GM12874 (cell line): ENCODE results near the gene RNF183.

Experiments used
- TF ChIP-seq, protein P1 (sequence below): IDR thresholded peaks from 2 replicates; pipeline ENCODE4 v1.5.1; 2011; ENCODE audit warnings: low read depth, mild to moderate bottlenecking, control low read depth, low read length, moderate library complexity; ENCODE audit not compliant: insufficient read depth

RNF183 gene

DNA sequence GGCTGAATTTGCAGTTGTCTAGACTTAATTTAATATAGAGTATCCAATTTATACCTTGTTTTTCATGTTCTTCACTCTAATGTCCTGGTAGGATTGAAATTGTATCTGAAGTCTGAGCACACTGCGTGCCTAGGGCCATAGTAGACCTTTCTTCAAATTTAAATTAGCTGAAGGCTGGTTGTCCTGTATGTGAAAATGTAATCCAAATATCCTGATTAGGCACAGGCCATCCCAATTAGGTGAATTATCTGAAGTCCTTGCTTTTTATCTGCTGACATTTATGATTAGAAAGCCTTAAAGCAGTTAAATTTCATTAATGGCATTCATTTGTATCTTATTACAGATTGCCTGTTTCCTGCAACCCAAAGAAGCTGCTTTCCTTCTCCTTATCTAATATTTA is 48.2 kb downstream of the RNF183 start:
- TF ChIP-seq, protein P1, sequence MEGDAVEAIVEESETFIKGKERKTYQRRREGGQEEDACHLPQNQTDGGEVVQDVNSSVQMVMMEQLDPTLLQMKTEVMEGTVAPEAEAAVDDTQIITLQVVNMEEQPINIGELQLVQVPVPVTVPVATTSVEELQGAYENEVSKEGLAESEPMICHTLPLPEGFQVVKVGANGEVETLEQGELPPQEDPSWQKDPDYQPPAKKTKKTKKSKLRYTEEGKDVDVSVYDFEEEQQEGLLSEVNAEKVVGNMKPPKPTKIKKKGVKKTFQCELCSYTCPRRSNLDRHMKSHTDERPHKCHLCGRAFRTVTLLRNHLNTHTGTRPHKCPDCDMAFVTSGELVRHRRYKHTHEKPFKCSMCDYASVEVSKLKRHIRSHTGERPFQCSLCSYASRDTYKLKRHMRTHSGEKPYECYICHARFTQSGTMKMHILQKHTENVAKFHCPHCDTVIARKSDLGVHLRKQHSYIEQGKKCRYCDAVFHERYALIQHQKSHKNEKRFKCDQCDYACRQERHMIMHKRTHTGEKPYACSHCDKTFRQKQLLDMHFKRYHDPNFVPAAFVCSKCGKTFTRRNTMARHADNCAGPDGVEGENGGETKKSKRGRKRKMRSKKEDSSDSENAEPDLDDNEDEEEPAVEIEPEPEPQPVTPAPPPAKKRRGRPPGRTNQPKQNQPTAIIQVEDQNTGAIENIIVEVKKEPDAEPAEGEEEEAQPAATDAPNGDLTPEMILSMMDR = no peak

DNA sequence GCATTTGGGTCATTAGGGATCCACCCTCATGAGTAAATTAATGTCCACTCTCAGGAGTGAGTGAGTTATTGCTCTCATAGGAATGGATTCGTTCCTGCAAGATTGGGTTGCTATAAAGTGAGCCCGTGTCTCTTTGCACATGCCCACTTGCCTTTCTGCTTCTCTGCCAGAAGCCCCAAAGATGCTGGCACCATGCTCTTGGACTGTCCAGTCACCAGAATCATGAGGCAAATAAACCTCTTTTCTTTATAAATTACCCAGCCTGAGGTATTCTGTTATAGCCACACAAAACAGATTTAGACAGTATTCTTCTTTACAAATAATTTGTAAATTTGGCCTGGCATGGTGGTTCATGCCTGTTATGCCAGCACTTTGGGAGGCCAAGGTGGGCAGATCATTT is 52.4 kb downstream of the RNF183 start:
- TF ChIP-seq, protein P1 = no peak

DNA sequence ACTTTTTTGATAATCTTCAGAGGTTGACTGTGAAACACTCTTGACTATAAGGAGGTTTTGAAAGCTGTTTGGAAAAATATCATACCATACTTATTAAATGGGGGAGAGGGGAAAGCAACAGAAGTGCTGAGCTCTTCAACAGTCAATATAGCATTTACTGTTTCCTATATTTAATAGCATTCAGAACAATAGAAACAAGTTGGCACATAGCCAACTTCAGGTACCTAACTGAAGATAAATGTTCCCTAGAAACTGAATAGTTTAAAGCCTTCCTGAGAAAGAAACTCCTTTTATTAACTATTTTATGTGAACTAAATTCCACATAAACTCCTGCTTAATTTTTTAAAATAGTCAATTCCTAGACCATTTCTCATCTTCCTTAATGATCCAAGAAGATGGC is 55.5 kb downstream of the RNF183 start:
- TF ChIP-seq, protein P1 = no peak
